ENCODE data around the gene CD46. TPM values are rescaled to one million over a fixed set of nuclear protein-coding genes. Genes with fewer than 3 reads are reported as not detected.
A peak's percentile ranks its signal among the peaks of the same experiment; 100 is the strongest.

The CD46 gene
- total and polyA plus RNA-seq, 7 donors, result 18.6 to 143 (median 104) TPM

DNA sequence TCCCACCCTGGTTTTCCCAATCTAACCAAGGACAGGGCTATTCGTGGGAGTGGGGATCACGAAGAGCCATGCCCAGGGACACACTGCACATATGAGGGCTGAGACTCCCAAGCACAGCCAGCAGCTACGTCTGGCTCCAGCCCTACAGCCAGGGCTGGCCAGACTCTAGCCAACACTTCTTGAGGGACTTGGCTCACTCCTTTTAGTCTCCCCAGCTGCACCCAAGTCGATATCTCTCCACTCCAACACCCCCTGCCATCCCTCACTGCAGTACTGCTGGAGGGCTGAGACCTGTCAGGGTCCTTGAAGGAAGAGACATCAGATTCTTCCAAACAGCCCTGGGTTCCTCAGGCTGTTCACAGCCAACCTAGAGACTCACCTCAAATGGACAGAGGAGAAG, 62.6 kb downstream of the CD46 start:
- no peaks in the 10 kb centered on the region for H3K27me3 ChIP-seq
- H3K9me3 ChIP-seq, result no peaks in the 10 kb centered on the region
- 88 to 92% methylated on average over 4 of the region's 4 CpGs for WGBS, 2 donors
- intact Hi-C loops (cut with DNase I), result no loop called here
- peak overlapping the region; percentile 79 to 99 (median 88) for H3K27ac ChIP-seq
- no peak for DNase-seq
- H3K36me3 ChIP-seq, result peaks cover 55 to 98% (median 81%) of the 10 kb centered on the region in 4 donors
- H3K4me1 ChIP-seq, result peaks cover 0 to 100% (median 98%) of the 10 kb centered on the region in 4 donors
- TF ChIP-seq POLR2A (IDR thresholded peaks at IDR 0.05), result no peak
- no peak for TF ChIP-seq CTCF (IDR thresholded peaks at IDR 0.05)
- no peak for TF ChIP-seq EP300 (IDR thresholded peaks at IDR 0.05)
- H3K4me3 ChIP-seq, result peak overlapping the region in 1 of 4 donors; percentile 15

DNA sequence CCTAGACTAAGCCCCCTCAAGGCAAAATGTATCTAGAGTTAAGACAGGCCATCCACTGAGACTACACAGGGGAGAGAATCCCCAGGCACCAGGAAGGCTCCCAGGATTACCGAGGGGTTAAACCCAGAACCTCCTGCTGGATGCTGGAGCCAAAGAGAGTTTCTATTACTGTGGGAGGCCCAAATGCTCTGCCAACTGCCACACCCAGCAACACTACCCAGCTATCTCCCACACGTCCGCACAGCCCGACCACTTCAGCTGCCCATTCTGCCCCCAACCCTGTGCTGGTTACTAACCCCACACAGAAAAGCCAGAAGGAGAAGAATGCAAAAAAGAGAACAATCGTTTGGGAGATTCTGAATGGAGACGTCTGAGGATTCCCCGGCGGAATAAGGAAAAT, 63.6 kb downstream of the CD46 start:
- no peak for DNase-seq
- H3K36me3 ChIP-seq, result peaks cover 55 to 93% (median 75%) of the 10 kb centered on the region in 4 donors
- H3K4me3 ChIP-seq, result peak overlapping the region in 1 of 4 donors; percentile 25
- WGBS, 2 donors, result 78 to 90% methylated on average over 8 of the region's 8 CpGs
- H3K27me3 ChIP-seq, result no peaks in the 10 kb centered on the region
- peaks cover 0 to 100% (median 98%) of the 10 kb centered on the region in 4 donors for H3K4me1 ChIP-seq
- intact Hi-C loops (cut with DNase I), result no loop called here
- TF ChIP-seq POLR2A (IDR thresholded peaks at IDR 0.05), result no peak
- no peak for TF ChIP-seq CTCF (IDR thresholded peaks at IDR 0.05)
- TF ChIP-seq EP300 (IDR thresholded peaks at IDR 0.05), result no peak
- TF ChIP-seq POLR2AphosphoS5 (IDR thresholded peaks at IDR 0.05), result no peak
- H3K27ac ChIP-seq, result peak overlapping the region; percentile 58 to 99 (median 85)
- no peaks in the 10 kb centered on the region for H3K9me3 ChIP-seq

DNA sequence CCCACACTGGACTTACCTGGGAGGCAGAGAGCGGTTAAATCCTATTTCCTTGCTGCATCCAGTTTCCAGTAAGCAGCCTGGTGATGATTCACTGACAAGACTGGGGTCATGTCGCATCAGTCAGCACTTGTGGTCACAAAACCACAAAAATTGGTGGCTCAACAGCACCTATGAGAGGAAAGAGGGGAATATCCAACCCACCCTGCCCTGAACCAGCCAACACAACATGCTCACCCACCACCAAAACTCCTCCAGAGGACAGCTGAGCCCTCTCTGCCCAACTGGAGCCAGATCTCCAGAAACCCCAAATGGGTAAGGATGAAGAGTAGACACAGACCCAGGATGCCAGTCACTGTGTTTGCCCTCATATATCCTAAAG, 64.0 kb downstream of the CD46 start:
- intact Hi-C loops (cut with DNase I), result no loop called here
- Histone ChIP-seq H3K4me1 (peaks cover 0 to 100% (median 98%) of the 10 kb centered on the region in 4 donors), H3K27ac (peak overlapping the region; percentile 58 to 99 (median 85)), H3K9me3 (no peaks in the 10 kb centered on the region), H3K4me3 (peak overlapping the region in 1 of 4 donors; percentile 25), H3K27me3 (no peaks in the 10 kb centered on the region), H3K36me3 (peaks cover 55 to 88% (median 70%) of the 10 kb centered on the region in 4 donors)
- 73 to 91% methylated on average over 2 of the region's 2 CpGs for WGBS, 2 donors
- TF ChIP-seq POLR2A (IDR thresholded peaks at IDR 0.05) (no peak), CTCF (IDR thresholded peaks at IDR 0.05) (no peak), EP300 (IDR thresholded peaks at IDR 0.05) (no peak), POLR2AphosphoS5 (IDR thresholded peaks at IDR 0.05) (no peak)
- DNase-seq, result no peak

- no peaks in the 10 kb centered on the region for H3K9me3 ChIP-seq
- TF ChIP-seq EP300 (IDR thresholded peaks at IDR 0.05) (no peak), POLR2AphosphoS5 (IDR thresholded peaks at IDR 0.05) (no peak), CTCF (IDR thresholded peaks at IDR 0.05) (no peak), POLR2A (IDR thresholded peaks at IDR 0.05) (no peak)
- H3K27me3 ChIP-seq, result no peaks in the 10 kb centered on the region
- DNase-seq, result peak; percentile 63
- peak overlapping the region in 1 of 4 donors; percentile 25 for H3K4me3 ChIP-seq
- intact Hi-C loops (cut with DNase I), result no loop called here
- peaks cover 55 to 83% (median 61%) of the 10 kb centered on the region in 4 donors for H3K36me3 ChIP-seq
- 96% methylated on average over 7 of the region's 7 CpGs for WGBS, 2 donors
- peak overlapping the region; percentile 58 to 99 (median 85) for H3K27ac ChIP-seq
- H3K4me1 ChIP-seq, result peaks cover 0 to 99% (median 98%) of the 10 kb centered on the region in 4 donors
Observed at GRCh38 chr1:207817166-207817565, 65.3 kb downstream of the CD46 start.

Measured in sigmoid colon (tissue), 7 donors.